ENCODE data around the gene PLEKHM3.

Gene PLEKHM3

GRCh38 chr2:208017721-208018120, 7.6 kb downstream of the PLEKHM3 start:
- H3K9me3 ChIP-seq (ENCODE audit: severe bottlenecking): no peaks in the 10 kb centered on the region
- H3K36me3 ChIP-seq: no peaks in the 10 kb centered on the region
- H3K4me3 ChIP-seq (ENCODE audit: low read depth, low read length): no peak overlapping the region
- H3K27ac ChIP-seq: no peak overlapping the region
- DNase-seq: no peak
- no peak for TF ChIP-seq CTCF (IDR thresholded peaks at IDR 0.05; ENCODE audit: low read depth, low read length)
- no peaks in the 10 kb centered on the region for H3K27me3 ChIP-seq (ENCODE audit: insufficient read depth, low read depth, severe bottlenecking)

GRCh38 chr2:208015475-208015874, 9.9 kb downstream of the PLEKHM3 start:
- H3K27me3 ChIP-seq (ENCODE audit: insufficient read depth, low read depth, severe bottlenecking): no peaks in the 10 kb centered on the region
- no peaks in the 10 kb centered on the region for H3K9me3 ChIP-seq (ENCODE audit: severe bottlenecking)
- H3K4me3 ChIP-seq (ENCODE audit: low read depth, low read length): no peak overlapping the region
- TF ChIP-seq CTCF (IDR thresholded peaks at IDR 0.05; ENCODE audit: low read depth, low read length): no peak
- H3K27ac ChIP-seq: no peak overlapping the region
- no peaks in the 10 kb centered on the region for H3K36me3 ChIP-seq
- DNase-seq: no peak

- DNase-seq: no peak
- Histone ChIP-seq H3K27me3 (ENCODE audit: insufficient read depth, low read depth, severe bottlenecking) (no peaks in the 10 kb centered on the region), H3K9me3 (ENCODE audit: severe bottlenecking) (no peaks in the 10 kb centered on the region), H3K36me3 (no peaks in the 10 kb centered on the region), H3K27ac (no peak overlapping the region), H3K4me3 (ENCODE audit: low read depth, low read length) (no peak overlapping the region)
- TF ChIP-seq CTCF (IDR thresholded peaks at IDR 0.05; ENCODE audit: low read depth, low read length): no peak
Observed at GRCh38 chr2:208013285-208014178, 11.8 kb downstream of the PLEKHM3 start.

GRCh38 chr2:208012449-208012848, 12.9 kb downstream of the PLEKHM3 start:
- DNase-seq: no peak
- no peak overlapping the region for H3K27ac ChIP-seq
- no peak overlapping the region for H3K4me3 ChIP-seq (ENCODE audit: low read depth, low read length)
- H3K27me3 ChIP-seq (ENCODE audit: insufficient read depth, low read depth, severe bottlenecking): no peaks in the 10 kb centered on the region
- no peaks in the 10 kb centered on the region for H3K9me3 ChIP-seq (ENCODE audit: severe bottlenecking)
- H3K36me3 ChIP-seq: no peaks in the 10 kb centered on the region
- no peak for TF ChIP-seq CTCF (IDR thresholded peaks at IDR 0.05; ENCODE audit: low read depth, low read length)

GRCh38 chr2:208010506-208010905, 14.8 kb downstream of the PLEKHM3 start:
- Histone ChIP-seq H3K27me3 (ENCODE audit: insufficient read depth, low read depth, severe bottlenecking) (no peaks in the 10 kb centered on the region), H3K4me3 (ENCODE audit: low read depth, low read length) (no peak overlapping the region), H3K9me3 (ENCODE audit: severe bottlenecking) (no peaks in the 10 kb centered on the region), H3K36me3 (no peaks in the 10 kb centered on the region), H3K27ac (no peak overlapping the region)
- no peak for TF ChIP-seq CTCF (IDR thresholded peaks at IDR 0.05; ENCODE audit: low read depth, low read length)
- no peak for DNase-seq

- Histone ChIP-seq H3K27ac (no peak overlapping the region), H3K36me3 (no peaks in the 10 kb centered on the region), H3K4me3 (ENCODE audit: low read depth, low read length) (no peak overlapping the region), H3K27me3 (ENCODE audit: insufficient read depth, low read depth, severe bottlenecking) (no peaks in the 10 kb centered on the region), H3K9me3 (ENCODE audit: severe bottlenecking) (no peaks in the 10 kb centered on the region)
- no peak for TF ChIP-seq CTCF (IDR thresholded peaks at IDR 0.05; ENCODE audit: low read depth, low read length)
- no peak for DNase-seq
Observed at GRCh38 chr2:208006833-208007232, 18.5 kb downstream of the PLEKHM3 start.
